Raji (cell line): ENCODE data around the gene UNC13D.

Source experiments
- POLR2A ChIP-seq: IDR thresholded peaks from 2 replicates; pipeline ENCODE4 v1.6.1; 2011; ENCODE audit warnings: low read depth, low read length, control low read depth; ENCODE audit not compliant: insufficient read depth

UNC13D gene

DNA sequence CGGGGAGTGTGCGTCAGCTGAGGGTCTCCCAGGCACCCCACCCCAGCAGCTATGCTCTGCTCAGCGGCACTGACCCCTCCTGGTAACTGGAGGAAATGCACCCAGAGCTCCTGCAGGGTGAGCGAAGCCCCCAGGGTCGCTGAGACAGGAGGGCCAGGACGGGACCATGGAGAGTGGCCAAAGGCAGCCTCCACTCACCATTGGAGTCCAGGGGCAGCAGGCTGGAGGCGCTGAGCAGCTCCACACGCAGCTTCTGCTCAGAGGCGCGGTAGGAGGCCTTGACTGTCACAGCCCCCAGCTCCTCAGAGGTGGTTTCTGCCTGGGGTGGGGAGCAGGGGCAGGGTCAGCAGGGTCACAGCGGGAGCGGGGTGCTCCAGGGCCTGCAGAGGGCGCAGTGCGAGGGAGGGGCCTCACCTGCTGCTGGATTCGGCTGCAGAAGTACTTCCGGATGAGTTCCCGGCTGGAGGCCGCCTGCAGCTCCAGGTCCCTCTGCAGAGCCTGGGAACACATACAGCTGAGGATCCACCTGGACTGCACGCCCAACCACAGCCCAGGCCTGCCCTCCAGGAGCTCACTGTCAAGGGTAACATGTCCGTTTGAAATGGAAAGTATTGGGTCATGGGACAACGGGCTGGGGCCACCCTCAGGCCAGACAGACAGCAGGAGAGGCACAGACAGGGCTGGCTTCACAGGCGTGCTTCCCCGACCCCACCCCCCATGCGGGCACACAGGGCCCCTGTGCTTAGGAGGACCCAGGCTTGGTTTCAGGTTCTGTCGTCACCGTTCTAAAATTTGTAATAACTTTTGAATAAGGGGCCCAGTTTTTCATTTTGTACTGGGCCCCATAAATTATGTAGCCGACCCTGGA, 13.8 kb downstream of the UNC13D start:
- TF ChIP-seq POLR2A, result no peak

GRCh38 chr17:75829747-75830146, 14.5 kb downstream of the UNC13D start:
- no peak for TF ChIP-seq POLR2A

- TF ChIP-seq POLR2A, result no peak
Observed at GRCh38 chr17:75828741-75829140, 15.5 kb downstream of the UNC13D start.

- no peak for TF ChIP-seq POLR2A
Observed at GRCh38 chr17:75828076-75828400, 16.2 kb downstream of the UNC13D start.

DNA sequence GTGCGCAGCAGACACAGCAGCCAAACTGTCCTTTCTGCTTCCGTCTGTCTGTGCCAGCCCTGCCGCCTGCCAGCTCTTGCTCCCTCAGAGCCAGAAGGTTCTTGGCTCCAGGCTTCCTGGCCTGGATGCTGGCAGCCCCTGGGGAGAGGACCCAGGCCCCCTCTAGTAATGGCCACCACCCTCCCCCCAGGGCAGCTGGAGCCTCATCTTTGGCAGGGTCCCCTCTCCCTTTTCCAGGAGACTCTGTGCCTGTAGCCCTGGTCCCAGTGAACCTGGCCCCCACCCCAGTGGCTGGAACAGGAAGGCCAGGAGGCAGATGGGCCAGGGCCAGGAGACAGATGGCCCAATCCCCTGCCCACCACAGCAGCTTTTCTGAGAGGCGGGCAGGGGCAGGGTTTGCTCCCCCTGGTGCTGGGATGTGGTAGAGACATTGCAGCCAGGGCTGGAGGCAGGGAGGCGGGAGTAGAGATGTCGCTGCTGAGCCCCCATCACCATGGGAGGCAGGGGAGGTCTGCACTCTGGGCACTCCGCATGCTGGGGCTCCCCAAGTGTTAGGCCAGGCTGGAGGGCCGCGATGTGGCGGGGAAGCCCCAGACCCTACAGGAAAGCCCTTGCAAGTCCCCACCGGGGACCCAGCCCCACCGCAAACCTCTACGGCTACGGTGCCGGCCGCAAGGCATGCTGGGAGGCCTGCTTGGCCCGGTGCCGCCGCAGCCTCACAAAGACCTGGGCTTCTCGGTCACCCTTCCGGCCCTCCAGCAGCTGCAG, 16.7 kb downstream of the UNC13D start:
- TF ChIP-seq POLR2A, result no peak

- no peak for TF ChIP-seq POLR2A
Observed at GRCh38 chr17:75826561-75827307, 17.5 kb downstream of the UNC13D start.

- TF ChIP-seq POLR2A, result no peak
Observed at GRCh38 chr17:75825748-75826370, 18.3 kb downstream of the UNC13D start.

DNA sequence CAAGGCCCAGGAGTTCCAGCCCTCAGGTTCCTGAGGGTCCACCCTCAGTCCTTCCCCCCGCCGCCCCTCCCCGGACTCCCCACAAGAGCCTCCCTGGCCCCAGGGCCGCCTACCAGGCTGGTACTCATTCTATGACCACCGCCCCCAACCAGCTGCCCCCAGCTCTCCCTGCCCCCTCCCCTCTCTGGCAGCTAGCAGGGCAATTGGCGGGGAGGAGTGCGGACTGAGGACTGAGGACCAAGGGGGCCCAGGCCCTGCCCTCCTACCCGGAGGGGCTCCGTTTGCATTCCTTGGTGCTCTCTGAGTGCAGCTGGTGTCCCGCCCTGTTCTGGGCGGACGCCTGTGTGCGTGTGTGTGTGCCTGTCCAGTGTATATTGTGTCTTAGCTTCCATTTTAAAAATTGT, 19.1 kb downstream of the UNC13D start:
- no peak for TF ChIP-seq POLR2A

- TF ChIP-seq POLR2A, result no peak
Observed at GRCh38 chr17:75824666-75825065, 19.5 kb downstream of the UNC13D start.

- TF ChIP-seq POLR2A, result no peak
Observed at GRCh38 chr17:75824050-75824552, 20.1 kb downstream of the UNC13D start.

- TF ChIP-seq POLR2A, result no peak
Observed at GRCh38 chr17:75823257-75824041, 20.8 kb downstream of the UNC13D start.

- no peak for TF ChIP-seq POLR2A
Observed at GRCh38 chr17:75822800-75823166, 21.4 kb downstream of the UNC13D start.

- TF ChIP-seq POLR2A, result no peak
Observed at GRCh38 chr17:75822119-75822799, 21.9 kb downstream of the UNC13D start.

DNA sequence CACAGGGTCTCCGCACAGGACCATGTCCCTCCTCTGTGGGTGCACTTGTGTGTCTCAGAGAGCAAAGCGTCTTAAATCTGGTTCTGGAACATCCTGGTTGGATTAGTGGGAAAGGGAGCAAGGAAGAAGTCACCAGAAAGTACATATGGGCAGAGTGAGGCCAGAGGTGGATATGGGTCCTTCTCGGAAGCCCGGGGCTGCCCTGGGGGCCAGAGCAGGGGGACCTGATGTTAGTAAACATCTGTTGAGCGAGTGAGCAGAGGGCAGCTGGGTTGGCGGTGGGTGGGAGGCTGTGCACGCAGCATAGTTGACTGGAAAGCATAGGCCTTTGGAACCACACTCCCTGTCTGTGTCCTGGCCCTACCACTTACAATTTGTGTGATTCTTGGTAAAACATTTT, 22.7 kb downstream of the UNC13D start:
- TF ChIP-seq POLR2A, result no peak
